ENCODE measurements around the gene MYO1D. TPM values are rescaled to one million over a fixed set of nuclear protein-coding genes. Genes with fewer than 3 reads are reported as not detected.

MYO1D gene
- total RNA-seq, 2 donors from 2014 or later = 42.9 to 43.7 TPM

DNA sequence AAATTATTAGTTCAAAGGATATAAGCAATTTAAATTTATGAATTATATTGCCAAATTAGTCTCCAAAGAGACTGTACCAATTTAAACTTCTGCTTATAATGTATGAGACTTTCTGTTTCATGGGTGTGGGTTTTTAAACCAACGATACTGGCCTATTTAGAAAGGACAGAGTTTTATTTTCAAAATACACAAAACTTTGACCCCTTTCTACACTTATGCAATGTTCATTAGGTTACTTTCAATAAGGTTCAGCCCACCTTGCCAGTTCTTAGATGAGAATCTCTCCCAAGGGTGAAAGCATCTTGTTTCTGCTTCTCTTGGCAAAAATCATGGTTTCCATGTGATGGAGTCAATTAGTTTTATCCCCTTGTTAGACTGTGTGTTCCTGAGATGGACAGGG, 84.7 kb downstream of the MYO1D start:
- H3K4me1 Mint-ChIP-seq = peaks cover 9% of the 10 kb centered on the region
- no peak overlapping the region for H3K27ac ChIP-seq (ENCODE audit: low read depth, low read length)
- no peaks in the 10 kb centered on the region for H3K27me3 ChIP-seq (ENCODE audit: control insufficient read depth, insufficient read depth, low read length, poor library complexity, severe bottlenecking)
- no peaks in the 10 kb centered on the region for H3K36me3 ChIP-seq (ENCODE audit: control insufficient read depth, insufficient read depth, low read length)
- H3K4me3 Mint-ChIP-seq = no peak overlapping the region
- H3K9me3 Mint-ChIP-seq = no peaks in the 10 kb centered on the region
- TF ChIP-seq, protein P1, sequence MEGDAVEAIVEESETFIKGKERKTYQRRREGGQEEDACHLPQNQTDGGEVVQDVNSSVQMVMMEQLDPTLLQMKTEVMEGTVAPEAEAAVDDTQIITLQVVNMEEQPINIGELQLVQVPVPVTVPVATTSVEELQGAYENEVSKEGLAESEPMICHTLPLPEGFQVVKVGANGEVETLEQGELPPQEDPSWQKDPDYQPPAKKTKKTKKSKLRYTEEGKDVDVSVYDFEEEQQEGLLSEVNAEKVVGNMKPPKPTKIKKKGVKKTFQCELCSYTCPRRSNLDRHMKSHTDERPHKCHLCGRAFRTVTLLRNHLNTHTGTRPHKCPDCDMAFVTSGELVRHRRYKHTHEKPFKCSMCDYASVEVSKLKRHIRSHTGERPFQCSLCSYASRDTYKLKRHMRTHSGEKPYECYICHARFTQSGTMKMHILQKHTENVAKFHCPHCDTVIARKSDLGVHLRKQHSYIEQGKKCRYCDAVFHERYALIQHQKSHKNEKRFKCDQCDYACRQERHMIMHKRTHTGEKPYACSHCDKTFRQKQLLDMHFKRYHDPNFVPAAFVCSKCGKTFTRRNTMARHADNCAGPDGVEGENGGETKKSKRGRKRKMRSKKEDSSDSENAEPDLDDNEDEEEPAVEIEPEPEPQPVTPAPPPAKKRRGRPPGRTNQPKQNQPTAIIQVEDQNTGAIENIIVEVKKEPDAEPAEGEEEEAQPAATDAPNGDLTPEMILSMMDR (conservative IDR thresholded peaks at IDR 0.05) = no peak
- H3K9ac ChIP-seq (ENCODE audit: extremely low read depth, low read length, poor library complexity, severe bottlenecking) = no peak overlapping the region
- H3K27ac Mint-ChIP-seq = no peak overlapping the region
- H3K4me3 ChIP-seq (ENCODE audit: low read length) = no peak overlapping the region
- no peak for DNase-seq
- H3K4me1 ChIP-seq (ENCODE audit: control insufficient read depth, insufficient read depth, low read length) = no peaks in the 10 kb centered on the region
- no peaks in the 10 kb centered on the region for H3K27me3 Mint-ChIP-seq (ENCODE audit: insufficient read depth)
- H3K9me3 ChIP-seq (ENCODE audit: control insufficient read depth, low read length) = no peaks in the 10 kb centered on the region
- WGBS, 2 experiments (ENCODE audit: insufficient coverage in 1 of 2, insufficient read length in 1 of 2) = 100% methylated on average over 1 of the region's 1 CpG; no CpG with 5 or more reads in 1 of the 2 experiments
- H3K36me3 Mint-ChIP-seq (ENCODE audit: low read depth) = peaks cover 4% of the 10 kb centered on the region

DNA sequence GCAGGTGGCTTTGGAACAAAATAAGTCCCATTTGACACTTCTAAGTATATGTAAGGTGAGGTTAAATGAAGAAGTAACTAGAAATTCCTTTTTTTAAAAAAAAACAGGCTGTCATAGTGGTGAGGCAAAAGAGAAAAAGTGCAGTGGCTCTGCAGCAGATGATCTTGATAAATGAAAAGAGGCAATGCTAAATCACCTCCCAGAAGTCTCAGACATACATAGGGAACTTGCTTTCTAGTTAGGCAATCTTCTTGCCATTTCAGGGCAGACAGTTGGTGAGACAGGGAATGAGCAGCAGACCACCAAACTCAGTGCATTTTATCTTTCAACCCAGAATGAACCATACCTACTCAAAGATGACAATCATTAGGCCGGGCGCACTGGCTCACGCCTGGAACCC, 90.8 kb downstream of the MYO1D start:
- Mint-ChIP-seq H3K4me3 (no peak overlapping the region), H3K9me3 (no peaks in the 10 kb centered on the region), H3K27me3 (ENCODE audit: insufficient read depth) (no peaks in the 10 kb centered on the region), H3K27ac (no peak overlapping the region), H3K4me1 (peaks cover 4% of the 10 kb centered on the region), H3K36me3 (ENCODE audit: low read depth) (peaks cover 4% of the 10 kb centered on the region)
- no peak for DNase-seq
- no peak overlapping the region for H3K4me3 ChIP-seq (ENCODE audit: low read length)
- TF ChIP-seq, protein P1 (conservative IDR thresholded peaks at IDR 0.05) = no peak
- H3K9me3 ChIP-seq (ENCODE audit: control insufficient read depth, low read length) = no peaks in the 10 kb centered on the region
- H3K9ac ChIP-seq (ENCODE audit: extremely low read depth, low read length, poor library complexity, severe bottlenecking) = no peak overlapping the region
- no peak overlapping the region for H3K27ac ChIP-seq (ENCODE audit: low read depth, low read length)
- WGBS, 2 experiments (ENCODE audit: insufficient coverage in 1 of 2, insufficient read length in 1 of 2) = 100% methylated on average over 3 of the region's 3 CpGs
- H3K4me1 ChIP-seq (ENCODE audit: control insufficient read depth, insufficient read depth, low read length) = no peaks in the 10 kb centered on the region
- no peaks in the 10 kb centered on the region for H3K27me3 ChIP-seq (ENCODE audit: control insufficient read depth, insufficient read depth, low read length, poor library complexity, severe bottlenecking)
- no peaks in the 10 kb centered on the region for H3K36me3 ChIP-seq (ENCODE audit: control insufficient read depth, insufficient read depth, low read length)

DNA sequence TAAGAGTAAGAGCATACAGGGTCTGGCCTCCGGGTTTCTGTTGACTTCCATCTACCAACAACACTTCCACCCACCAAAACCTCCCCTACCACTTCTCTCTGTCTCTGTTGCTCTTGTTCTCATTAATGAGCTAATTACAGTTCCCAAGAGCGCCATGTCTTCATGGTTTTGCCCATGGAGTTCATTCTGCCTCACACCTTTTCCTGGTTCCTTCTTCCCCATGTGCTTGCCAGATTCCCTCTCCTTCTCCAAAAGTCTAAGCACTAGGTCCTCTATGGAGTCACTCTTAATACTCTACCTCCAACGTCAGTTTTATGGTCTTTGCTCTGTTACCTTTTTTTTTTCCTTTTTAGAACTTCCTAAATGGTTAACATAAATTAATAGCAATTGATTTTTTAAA, 92.8 kb downstream of the MYO1D start:
- no peak overlapping the region for H3K9ac ChIP-seq (ENCODE audit: extremely low read depth, low read length, poor library complexity, severe bottlenecking)
- Mint-ChIP-seq H3K9me3 (no peaks in the 10 kb centered on the region), H3K27ac (peak overlapping the region; percentile 41), H3K4me3 (no peak overlapping the region), H3K27me3 (ENCODE audit: insufficient read depth) (no peaks in the 10 kb centered on the region), H3K4me1 (peaks cover 4% of the 10 kb centered on the region), H3K36me3 (ENCODE audit: low read depth) (peaks cover 4% of the 10 kb centered on the region)
- TF ChIP-seq, protein P1 (conservative IDR thresholded peaks at IDR 0.05) = no peak
- WGBS, 2 experiments (ENCODE audit: insufficient coverage in 1 of 2, insufficient read length in 1 of 2) = 90 to 100% methylated on average over 2 to 3 of the region's 3 CpGs
- H3K27me3 ChIP-seq (ENCODE audit: control insufficient read depth, insufficient read depth, low read length, poor library complexity, severe bottlenecking) = no peaks in the 10 kb centered on the region
- H3K4me1 ChIP-seq (ENCODE audit: control insufficient read depth, insufficient read depth, low read length) = no peaks in the 10 kb centered on the region
- H3K36me3 ChIP-seq (ENCODE audit: control insufficient read depth, insufficient read depth, low read length) = no peaks in the 10 kb centered on the region
- no peaks in the 10 kb centered on the region for H3K9me3 ChIP-seq (ENCODE audit: control insufficient read depth, low read length)
- no peak overlapping the region for H3K4me3 ChIP-seq (ENCODE audit: low read length)
- DNase-seq = no peak
- no peak overlapping the region for H3K27ac ChIP-seq (ENCODE audit: low read depth, low read length)
